Esophagus muscularis mucosa (tissue), 4 donors: ENCODE results near the gene GFAP. TPM values are rescaled to one million over a fixed set of nuclear protein-coding genes. Genes with fewer than 3 reads are reported as not detected.

Source experiments
- DNase-seq: peaks from one replicate; pipeline ENCODE4 v3.0.0-alpha.2; 2017; ENCODE audit errors: extremely low spot score
- H3K27ac ChIP-seq, 4 donors: fragments of 200-600 bp; sonication (generic); replicated peaks in 1 of 4; 1 replicate in 3 of 4; 2 replicates in 1 of 4; pipeline ENCODE4 v1.5.1; 2016 to 2019; ENCODE audit warnings: mild to moderate bottlenecking in 1 of 4
- H3K27me3 ChIP-seq, 4 donors: fragments of 200-600 bp; sonication (generic); one replicate each; pipeline versions ENCODE4 v1.5.1 to v1.6.0; 2016 to 2019
- H3K36me3 ChIP-seq, 4 donors: fragments of 200-600 bp; sonication (generic); one replicate each; pipeline ENCODE4 v1.5.1; 2016 to 2019
- H3K4me1 ChIP-seq, 4 donors: fragments of 200-600 bp; sonication (generic); one replicate each; pipeline ENCODE4 v1.5.1; 2016 to 2019
- H3K4me3 ChIP-seq, 4 donors: fragments of 200-600 bp; sonication (generic); 1 replicate in 2 of 4; 2 replicates in 2 of 4; pipeline ENCODE4 v1.5.1; 2016 to 2019; ENCODE audit warnings: mild to moderate bottlenecking in 4 of 4, moderate library complexity in 1 of 4
- H3K9me3 ChIP-seq, 4 donors: fragments of 200-600 bp; sonication (generic); 1 replicate in 3 of 4; 2 replicates in 1 of 4; pipeline ENCODE4 v1.5.1; 2016 to 2019
- CTCF ChIP-seq, 3 experiments: fragments of 200-600 bp in 2 of 3; fragments of 450-650 bp in 1 of 3; sonication (generic) in 2 of 3; IDR thresholded peaks; one replicate each; pipeline ENCODE4 v1.5.1; 2017 to 2019; ENCODE audit warnings: antibody characterized with exemption in 3 of 3, mild to moderate bottlenecking in 2 of 3, moderate library complexity in 1 of 3
- EP300 ChIP-seq: sonication (generic); formaldehyde crosslinking; IDR thresholded peaks from one replicate; pipeline ENCODE4 v1.6.1; 2017; ENCODE audit warnings: antibody characterized with exemption
- POLR2A ChIP-seq: fragments of 450-650 bp; IDR thresholded peaks from one replicate; pipeline ENCODE4 v1.6.1; 2017; ENCODE audit warnings: antibody characterized with exemption, moderate library complexity, mild to moderate bottlenecking, low read depth
- POLR2AphosphoS5 ChIP-seq, 2 donors: sonication (generic); formaldehyde crosslinking; IDR thresholded peaks; one replicate each; pipeline ENCODE4 v1.6.1; 2017; ENCODE audit warnings: antibody characterized with exemption in 2 of 2
- WGBS: methylation state at CpG from one replicate; pipeline ENCODE4 v1.1.5; 2018; 5-methylcytosine and 5-hydroxymethylcytosine counted together
- intact Hi-C: fragments of 100-400 bp; cut with DNase I; formaldehyde crosslinking; loops from one replicate; pipeline ENCODE4 v1.15.1; 2023
- total RNA-seq, 4 donors: library from RNA; depleted of rRNA; stranded (reverse); fragments of >200 nt; gene quantifications; one replicate each; pipeline versions ENCODE4 v1.1.0 to v1.2.1, GENCODE V29; 2016

The GFAP gene
- total RNA-seq, 4 donors from 2014 or later: 1.2 to 2.8 TPM; not detected in 2

GRCh38 chr17:44867841-44868240 lies 47.5 kb downstream of the GFAP start:
- no peak for TF ChIP-seq CTCF (IDR thresholded peaks at IDR 0.05)
- no peak for TF ChIP-seq POLR2AphosphoS5 (IDR thresholded peaks at IDR 0.05)
- no peak for TF ChIP-seq POLR2A
- no peak for TF ChIP-seq EP300
- Histone ChIP-seq H3K27me3 (no peaks in the 10 kb centered on the region), H3K36me3 (peaks cover 26 to 93% (median 88%) of the 10 kb centered on the region in 4 donors), H3K9me3 (no peaks in the 10 kb centered on the region), H3K4me1 (peaks cover 7 to 21% (median 19%) of the 10 kb centered on the region in 4 donors), H3K27ac (peak overlapping the region in 3 of 4 donors; percentile 52 to 74 (median 66)), H3K4me3 (no peak overlapping the region)
- 75% methylated on average over 3 of the region's 3 CpGs for WGBS
- no peak for DNase-seq
- intact Hi-C loops: no loop called here

GRCh38 chr17:44865931-44866330 lies 49.4 kb downstream of the GFAP start:
- intact Hi-C loops: loop anchor here (1.0 kb wide), 1 partner anchor 87 kb away; no protein-coding TSS in a partner anchor

GRCh38 chr17:44865231-44865660 lies 50.1 kb downstream of the GFAP start:
- Histone ChIP-seq H3K27me3 (no peaks in the 10 kb centered on the region), H3K27ac (peak overlapping the region in 2 of 4 donors; percentile 3 to 71), H3K4me3 (no peak overlapping the region), H3K9me3 (no peaks in the 10 kb centered on the region), H3K36me3 (peaks cover 38 to 93% (median 89%) of the 10 kb centered on the region in 4 donors), H3K4me1 (peaks cover 0 to 19% (median 9%) of the 10 kb centered on the region in 4 donors)
- WGBS: 48% methylated on average over 1 of the region's 1 CpG
- no peak for DNase-seq
- intact Hi-C loops: loop anchor here (1.0 kb wide), 1 partner anchor 86 kb away; no protein-coding TSS in a partner anchor
- peak; percentile 90 to 92 (median 91) for TF ChIP-seq CTCF (IDR thresholded peaks at IDR 0.05)
- peak in 1 of 2 donors; percentile 6 for TF ChIP-seq POLR2AphosphoS5 (IDR thresholded peaks at IDR 0.05)
- TF ChIP-seq EP300: no peak

More at GRCh38 chr17:44865931-44866330, 49.4 kb downstream of the GFAP start:
- H3K27ac ChIP-seq: peak overlapping the region in 2 of 4 donors; percentile 3 to 71
- H3K4me3 ChIP-seq: no peak overlapping the region
- peaks cover 31 to 93% (median 89%) of the 10 kb centered on the region in 4 donors for H3K36me3 ChIP-seq
- WGBS: 86% methylated on average over 6 of the region's 6 CpGs
- TF ChIP-seq CTCF (IDR thresholded peaks at IDR 0.05) (no peak), POLR2A (no peak), EP300 (no peak), POLR2AphosphoS5 (IDR thresholded peaks at IDR 0.05) (no peak)
- no peak for DNase-seq
- H3K27me3 ChIP-seq: no peaks in the 10 kb centered on the region
- no peaks in the 10 kb centered on the region for H3K9me3 ChIP-seq
- peaks cover 0 to 19% (median 9%) of the 10 kb centered on the region in 4 donors for H3K4me1 ChIP-seq

- no peak for DNase-seq
- H3K4me1 ChIP-seq: peaks cover 0 to 19% (median 9%) of the 10 kb centered on the region in 4 donors
- H3K36me3 ChIP-seq: peaks cover 42 to 93% (median 90%) of the 10 kb centered on the region in 4 donors
- H3K27me3 ChIP-seq: no peaks in the 10 kb centered on the region
- no peak overlapping the region for H3K4me3 ChIP-seq
- peak overlapping the region in 1 of 4 donors; percentile 71 for H3K27ac ChIP-seq
- 69% methylated on average over 10 of the region's 10 CpGs for WGBS
- no peaks in the 10 kb centered on the region for H3K9me3 ChIP-seq
- TF ChIP-seq EP300: no peak
- no peak for TF ChIP-seq POLR2AphosphoS5 (IDR thresholded peaks at IDR 0.05)
- TF ChIP-seq CTCF (IDR thresholded peaks at IDR 0.05): no peak
- no peak for TF ChIP-seq POLR2A
- intact Hi-C loops: loop anchor here (1.0 kb wide), 1 partner anchor 86 kb away; no protein-coding TSS in a partner anchor
Observed at GRCh38 chr17:44864831-44865230, 50.5 kb downstream of the GFAP start.
